HepG2 (cell line): ENCODE measurements around the gene PCYT2. TPM values are rescaled to one million over a fixed set of nuclear protein-coding genes. Genes with fewer than 3 reads are reported as not detected.
A peak's percentile ranks its signal among the peaks of the same experiment; 100 is the strongest.

Source experiments
- AKNA ChIP-seq: sonication (generic); formaldehyde crosslinking; IDR thresholded peaks from 2 replicates; pipeline ENCODE4 v1.4.0; 2020; ENCODE audit warnings: missing genetic modification reagents, borderline replicate concordance
- DPF2 ChIP-seq: sonication (generic); formaldehyde crosslinking; IDR thresholded peaks from 2 replicates; pipeline ENCODE4 v1.4.0; 2020; ENCODE audit warnings: mild to moderate bottlenecking, low read depth, missing genetic modification reagents, borderline replicate concordance
- KDM5A ChIP-seq: fragments of 200-600 bp; sonication (generic); IDR thresholded peaks from 2 replicates; pipeline ENCODE4 v1.7.0; 2018; ENCODE audit warnings: antibody characterized with exemption, mild to moderate bottlenecking, low read length, borderline replicate concordance
- NCOA2 ChIP-seq: sonication (generic); formaldehyde crosslinking; IDR thresholded peaks from 2 replicates; pipeline ENCODE4 v1.8.0; 2022; ENCODE audit warnings: inconsistent platforms
- NFRKB ChIP-seq: fragments of 450-650 bp; IDR thresholded peaks from 2 replicates; pipeline ENCODE4 v1.6.1; 2017
- NR2F2 ChIP-seq: IDR thresholded peaks from 2 replicates; pipeline ENCODE4 v1.6.1; 2012; ENCODE audit warnings: low read depth, inconsistent platforms, borderline replicate concordance
- RBM39 ChIP-seq: fragments of 200-400 bp; formaldehyde crosslinking; IDR thresholded peaks from one replicate; pipeline ENCODE4 v1.6.1; 2018; ENCODE audit warnings: antibody characterized with exemption, mild to moderate bottlenecking, low read depth, low read length; ENCODE audit not compliant: poor library complexity, severe bottlenecking
- SOX6 ChIP-seq, 2 experiments: fragments of 450-650 bp in 1 of 2; sonication (generic) in 1 of 2; formaldehyde crosslinking in 1 of 2; IDR thresholded peaks; 2 replicates each; pipeline versions ENCODE4 v1.4.0 to v1.6.1; 2017 to 2020; ENCODE audit warnings: antibody characterized with exemption in 1 of 2, mild to moderate bottlenecking in 1 of 2, missing genetic modification reagents in 1 of 2
- U2AF2 ChIP-seq: fragments of 200-400 bp; formaldehyde crosslinking; IDR thresholded peaks from 2 replicates; pipeline ENCODE4 v1.6.1; 2017; ENCODE audit warnings: low read depth, mild to moderate bottlenecking, low read length
- ZHX1 ChIP-seq: sonication (generic); formaldehyde crosslinking; IDR thresholded peaks from 2 replicates; pipeline ENCODE4 v1.8.1; 2022; ENCODE audit warnings: low read depth, mild to moderate bottlenecking, missing genetic modification reagents
- ZNF142 ChIP-seq: sonication (generic); formaldehyde crosslinking; IDR thresholded peaks from 2 replicates; pipeline ENCODE4 v1.4.0; 2020; ENCODE audit warnings: missing genetic modification reagents
- ZNF430 ChIP-seq: sonication (generic); formaldehyde crosslinking; IDR thresholded peaks from 2 replicates; pipeline ENCODE4 v1.9.0; 2021; ENCODE audit warnings: mild to moderate bottlenecking, missing genetic modification reagents
- ZNF484 ChIP-seq: sonication (generic); formaldehyde crosslinking; IDR thresholded peaks from 2 replicates; pipeline ENCODE4 v1.5.1; 2020; ENCODE audit warnings: mild to moderate bottlenecking, low read depth, missing genetic modification reagents, borderline replicate concordance
- ZNF644 ChIP-seq: IDR thresholded peaks from 2 replicates; pipeline ENCODE4 v1.6.1; 2016; ENCODE audit warnings: low read depth
- polyA plus RNA-seq, 8 experiments: library from polyadenylated mRNA; depleted of rRNA in 3 of 8; stranded (reverse) in 7 of 8; unstranded in 1 of 8; fragments of >200 nt; fragmentation: Illumina TruSeq in 4 of 8; extraction: Trizol in 4 of 8; gene quantifications; 2 replicates each; pipeline versions ENCODE4 v1.2.1 to v1.2.3, GENCODE V29; 2011 to 2016; ENCODE audit warnings: low read depth in 4 of 8, missing spikeins in 1 of 8, mixed read lengths in 1 of 8; ENCODE audit not compliant: insufficient read depth in 1 of 8
- total RNA-seq, 5 experiments: library from RNA; depleted of rRNA; stranded (reverse); fragments of >200 nt; fragmentation: Illumina TruSeq; extraction: Trizol; gene quantifications; 2 replicates each; pipeline ENCODE4 v1.2.3, GENCODE V29; 2016; ENCODE audit warnings: low read depth in 1 of 5

Gene PCYT2
- total and polyA plus RNA-seq, 2 of the 13 experiments (the other 11 are each of a cell fraction or from before 2014, with no cell fraction given): 147 to 297 TPM

GRCh38 chr17:81860756-81861568 lies 50.2 kb downstream of the PCYT2 start (continued):
- TF ChIP-seq RBM39: peak; percentile 71
- no peak for TF ChIP-seq ZNF484
- no peak for TF ChIP-seq NCOA2 (CRISPR knock-in tag)
- no peak for TF ChIP-seq AKNA (CRISPR knock-in tag)
- no peak for TF ChIP-seq SOX6 (IDR thresholded peaks at IDR 0.05)
- TF ChIP-seq SOX6 (CRISPR knock-in tag; IDR thresholded peaks at IDR 0.05): peak; percentile 86
- TF ChIP-seq KDM5A: peak; percentile 91
- TF ChIP-seq ZNF644: no peak
- TF ChIP-seq NR2F2: no peak; the same call in 1 of the 2 replicates
- peak; percentile 60; the same call in 1 of the 2 replicates for TF ChIP-seq ZNF142
- no peak for TF ChIP-seq U2AF2
- TF ChIP-seq ZHX1: peak; percentile 87
- no peak for TF ChIP-seq DPF2 (CRISPR knock-in tag)
- TF ChIP-seq ZNF430 (CRISPR knock-in tag): peak; percentile 99
- no peak for TF ChIP-seq NFRKB
